GM23338 (cell line): Measurements from ENCODE around the gene RPL10A. TPM values are rescaled to one million over a fixed set of nuclear protein-coding genes. Genes with fewer than 3 reads are reported as not detected.
A peak's percentile ranks its signal among the peaks of the same experiment; 100 is the strongest.

ENCODE experiments used
- ATAC-seq: fragments of 200-7000 bp; cut with Tn5 transposase; 3 replicates; pipeline ENCODE4 v1.9.1; 2020
- DNase-seq: peaks from one replicate; pipeline ENCODE4 v3.0.0-alpha.2; 2015; ENCODE audit warnings: low spot score
- H2AFZ ChIP-seq: fragments of 200-600 bp; sonication (generic); 2 replicates; pipeline ENCODE4 v1.8.0; 2016; ENCODE audit warnings: antibody characterized with exemption, mild to moderate bottlenecking, moderate library complexity
- H3F3A ChIP-seq: fragments of 200-600 bp; sonication (generic); replicated peaks from 2 replicates; pipeline ENCODE4 v1.8.0; 2017; ENCODE audit warnings: antibody characterized with exemption, mixed run types, low read depth
- H3K27ac ChIP-seq: fragments of 200-600 bp; sonication (generic); 2 replicates; pipeline ENCODE4 v1.6.1; 2016; ENCODE audit warnings: low read depth
- H3K27me3 ChIP-seq: fragments of 200-600 bp; sonication (generic); 2 replicates; pipeline ENCODE4 v1.8.0; 2016; ENCODE audit warnings: mild to moderate bottlenecking, mixed run types, moderate library complexity; ENCODE audit not compliant: insufficient read depth
- H3K36me3 ChIP-seq: fragments of 200-600 bp; sonication (generic); 2 replicates; pipeline ENCODE4 v1.8.0; 2016; ENCODE audit warnings: mild to moderate bottlenecking; ENCODE audit not compliant: insufficient read depth
- H3K4me1 ChIP-seq: fragments of 200-600 bp; sonication (generic); 2 replicates; pipeline ENCODE4 v1.8.0; 2016; ENCODE audit warnings: mild to moderate bottlenecking, moderate library complexity; ENCODE audit not compliant: insufficient read depth
- H3K4me2 ChIP-seq: fragments of 200-600 bp; sonication (generic); 2 replicates; pipeline ENCODE4 v1.7.1; 2017; ENCODE audit warnings: mixed run types
- H3K4me3 ChIP-seq: fragments of 200-600 bp; sonication (generic); 2 replicates; pipeline ENCODE4 v1.6.1; 2016; ENCODE audit warnings: mixed run types
- H3K79me2 ChIP-seq: fragments of 200-600 bp; sonication (generic); replicated peaks from 2 replicates; pipeline ENCODE4 v1.8.0; 2017; ENCODE audit warnings: mild to moderate bottlenecking; ENCODE audit not compliant: insufficient read depth
- H3K9me2 ChIP-seq: fragments of 200-600 bp; sonication (generic); 2 replicates; pipeline ENCODE4 v1.8.0; 2017; ENCODE audit not compliant: insufficient read depth
- H4K20me1 ChIP-seq: fragments of 200-600 bp; sonication (generic); replicated peaks from 2 replicates; pipeline ENCODE4 v1.8.0; 2017; ENCODE audit warnings: mild to moderate bottlenecking; ENCODE audit not compliant: insufficient read depth
- H3K27ac Mint-ChIP-seq: 2 replicates; pipeline ENCODE4 v1.8.0; 2020; ENCODE audit warnings: inconsistent platforms, mild to moderate bottlenecking, moderate library complexity, mixed read lengths
- H3K27me3 Mint-ChIP-seq: 3 replicates; pipeline ENCODE4 v1.8.0; 2022; ENCODE audit warnings: low read depth, mild to moderate bottlenecking, moderate library complexity, mixed read lengths, inconsistent platforms; ENCODE audit not compliant: insufficient read depth, poor library complexity
- H3K36me3 Mint-ChIP-seq: 3 replicates; pipeline ENCODE4 v1.8.0; 2021; ENCODE audit warnings: low read depth, mild to moderate bottlenecking, inconsistent platforms, moderate library complexity, mixed read lengths
- H3K4me1 Mint-ChIP-seq: 3 replicates; pipeline ENCODE4 v1.8.0; 2020; ENCODE audit warnings: mild to moderate bottlenecking, inconsistent platforms, mixed read lengths
- H3K4me3 Mint-ChIP-seq: 3 replicates; pipeline ENCODE4 v1.8.0; 2021; ENCODE audit warnings: moderate library complexity, mild to moderate bottlenecking, inconsistent platforms, mixed read lengths
- H3K9me3 Mint-ChIP-seq: 3 replicates; pipeline ENCODE4 v1.8.0; 2020; ENCODE audit warnings: moderate library complexity, mild to moderate bottlenecking, inconsistent platforms, mixed read lengths
- ETS1 ChIP-seq: IDR thresholded peaks from 2 replicates; pipeline ENCODE4 v1.6.1; 2016; ENCODE audit warnings: antibody characterized with exemption
- EZH2 ChIP-seq: fragments of 200-600 bp; sonication (generic); IDR thresholded peaks from one replicate; pipeline ENCODE4 v1.8.0; 2017; ENCODE audit warnings: antibody characterized with exemption, mild to moderate bottlenecking, low read depth; ENCODE audit not compliant: unreplicated experiment
- EZH2phosphoT487 ChIP-seq: fragments of 200-600 bp; sonication (generic); IDR thresholded peaks from one replicate; pipeline ENCODE4 v1.8.1; 2018; ENCODE audit warnings: antibody characterized with exemption; ENCODE audit not compliant: unreplicated experiment
- JUNB ChIP-seq: IDR thresholded peaks from one replicate; pipeline ENCODE4 v1.6.1; 2016; ENCODE audit warnings: antibody characterized with exemption; ENCODE audit not compliant: unreplicated experiment
- NANOG ChIP-seq: IDR thresholded peaks from 2 replicates; pipeline ENCODE4 v1.6.1; 2016; ENCODE audit warnings: antibody characterized with exemption, borderline replicate concordance
- POLR2AphosphoS5 ChIP-seq: IDR thresholded peaks from 2 replicates; pipeline ENCODE4 v1.6.1; 2016; ENCODE audit warnings: antibody characterized with exemption, low read depth
- ZNF114 ChIP-seq: fragments of 250-450 bp; sonication (Bioruptor Pico); IDR thresholded peaks from 2 replicates; pipeline ENCODE4 v1.5.0; 2020; ENCODE audit warnings: mild to moderate bottlenecking, moderate library complexity
- ZNF331 ChIP-seq: fragments of 250-450 bp; sonication (Bioruptor Pico); IDR thresholded peaks from 2 replicates; pipeline ENCODE4 v1.5.0; 2020; ENCODE audit warnings: low read depth, mild to moderate bottlenecking, moderate library complexity
- polyA plus RNA-seq: library from polyadenylated mRNA; unstranded; fragments of >200 nt; fragmentation: Nextera tagmentation; extraction: Ambion mirVana; gene quantifications from 2 replicates; pipeline ENCODE4 v1.2.1, GENCODE V29; 2016
- total RNA-seq: library from RNA; depleted of rRNA; stranded (reverse); fragments of >200 nt; shearing (Covaris generic); gene quantifications from 2 replicates; pipeline ENCODE4 v1.2.3, GENCODE V29; 2014
- TF ChIP-seq, protein P1 (sequence below): IDR thresholded peaks from one replicate; pipeline ENCODE4 v1.6.1; 2018; ENCODE audit warnings: antibody characterized with exemption; ENCODE audit not compliant: unreplicated experiment
- TF ChIP-seq, protein P2 (sequence below): fragments of 250-450 bp; sonication (Bioruptor Pico); IDR thresholded peaks from 2 replicates; pipeline ENCODE4 v1.5.0; 2020; ENCODE audit warnings: mild to moderate bottlenecking, moderate library complexity

Gene RPL10A
- total and polyA plus RNA-seq, 2 experiments from 2014 or later: 730 to 1,297 TPM

DNA sequence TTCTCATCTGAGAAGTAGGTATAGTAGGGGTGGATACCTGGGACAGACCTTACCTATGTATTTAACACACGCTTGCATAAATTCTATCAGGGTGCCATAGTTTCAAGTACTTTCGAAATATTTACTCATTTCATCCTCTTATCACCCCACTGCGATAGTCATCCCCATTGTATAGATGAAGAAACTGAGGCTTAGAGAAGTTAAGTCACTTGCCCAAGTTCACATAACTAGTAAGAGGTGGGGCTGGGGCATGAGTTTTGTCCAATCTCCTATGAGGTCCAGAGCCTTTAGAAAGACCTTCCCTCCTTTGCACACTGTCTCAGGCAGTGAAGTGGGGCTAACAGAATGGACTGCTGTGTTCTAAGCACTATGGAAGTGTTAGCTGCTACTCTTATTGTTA, 38.3 kb downstream of the RPL10A start:
- DNase-seq: no peak
- no peaks in the 10 kb centered on the region for H3K36me3 ChIP-seq
- ATAC-seq: no peak
- no peaks in the 10 kb centered on the region for H3K9me3 Mint-ChIP-seq
- peaks cover 29% of the 10 kb centered on the region for H3K27me3 ChIP-seq
- H3K27me3 Mint-ChIP-seq: peaks cover 32% of the 10 kb centered on the region
- TF ChIP-seq ZNF331 (CRISPR knock-in tag) (no peak), POLR2AphosphoS5 (no peak), ETS1 (no peak)
- TF ChIP-seq, protein P1, sequence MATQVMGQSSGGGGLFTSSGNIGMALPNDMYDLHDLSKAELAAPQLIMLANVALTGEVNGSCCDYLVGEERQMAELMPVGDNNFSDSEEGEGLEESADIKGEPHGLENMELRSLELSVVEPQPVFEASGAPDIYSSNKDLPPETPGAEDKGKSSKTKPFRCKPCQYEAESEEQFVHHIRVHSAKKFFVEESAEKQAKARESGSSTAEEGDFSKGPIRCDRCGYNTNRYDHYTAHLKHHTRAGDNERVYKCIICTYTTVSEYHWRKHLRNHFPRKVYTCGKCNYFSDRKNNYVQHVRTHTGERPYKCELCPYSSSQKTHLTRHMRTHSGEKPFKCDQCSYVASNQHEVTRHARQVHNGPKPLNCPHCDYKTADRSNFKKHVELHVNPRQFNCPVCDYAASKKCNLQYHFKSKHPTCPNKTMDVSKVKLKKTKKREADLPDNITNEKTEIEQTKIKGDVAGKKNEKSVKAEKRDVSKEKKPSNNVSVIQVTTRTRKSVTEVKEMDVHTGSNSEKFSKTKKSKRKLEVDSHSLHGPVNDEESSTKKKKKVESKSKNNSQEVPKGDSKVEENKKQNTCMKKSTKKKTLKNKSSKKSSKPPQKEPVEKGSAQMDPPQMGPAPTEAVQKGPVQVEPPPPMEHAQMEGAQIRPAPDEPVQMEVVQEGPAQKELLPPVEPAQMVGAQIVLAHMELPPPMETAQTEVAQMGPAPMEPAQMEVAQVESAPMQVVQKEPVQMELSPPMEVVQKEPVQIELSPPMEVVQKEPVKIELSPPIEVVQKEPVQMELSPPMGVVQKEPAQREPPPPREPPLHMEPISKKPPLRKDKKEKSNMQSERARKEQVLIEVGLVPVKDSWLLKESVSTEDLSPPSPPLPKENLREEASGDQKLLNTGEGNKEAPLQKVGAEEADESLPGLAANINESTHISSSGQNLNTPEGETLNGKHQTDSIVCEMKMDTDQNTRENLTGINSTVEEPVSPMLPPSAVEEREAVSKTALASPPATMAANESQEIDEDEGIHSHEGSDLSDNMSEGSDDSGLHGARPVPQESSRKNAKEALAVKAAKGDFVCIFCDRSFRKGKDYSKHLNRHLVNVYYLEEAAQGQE: no peak
- no peak overlapping the region for H3K27ac ChIP-seq
- H3K9me2 ChIP-seq: no peaks in the 10 kb centered on the region
- no peaks in the 10 kb centered on the region for H3K36me3 Mint-ChIP-seq
- no peaks in the 10 kb centered on the region for H3K79me2 ChIP-seq
- H4K20me1 ChIP-seq: no peaks in the 10 kb centered on the region
- H3K4me2 ChIP-seq: peak overlapping the region; percentile 78
- H3K4me1 Mint-ChIP-seq: peaks cover 53% of the 10 kb centered on the region
- peaks cover 43% of the 10 kb centered on the region for H3K4me1 ChIP-seq
- no peak overlapping the region for H3K27ac Mint-ChIP-seq
- H3K4me3 ChIP-seq: no peak overlapping the region
- no peak overlapping the region for H2AFZ ChIP-seq
- H3K4me3 Mint-ChIP-seq: peak overlapping the region; percentile 26; the same call in 1 of the 3 replicates
- H3F3A ChIP-seq: peaks cover 17% of the 10 kb centered on the region; the same call in 1 of the 2 replicates

GRCh38 chr6:35507221-35507620, 39.0 kb downstream of the RPL10A start:
- 0 out of 2 replicates have a peak overlapping the region, but pooled peaks have one; percentile 43 for H3K4me2 ChIP-seq
- no peak overlapping the region for H3K27ac Mint-ChIP-seq
- peaks cover 32% of the 10 kb centered on the region for H3K27me3 ChIP-seq
- no peak overlapping the region for H3K4me3 ChIP-seq
- no peaks in the 10 kb centered on the region for H4K20me1 ChIP-seq
- H3K4me3 Mint-ChIP-seq: no peak overlapping the region
- DNase-seq: no peak
- no peaks in the 10 kb centered on the region for H3K9me3 Mint-ChIP-seq
- H3K4me1 ChIP-seq: peaks cover 46% of the 10 kb centered on the region
- H3K36me3 ChIP-seq: no peaks in the 10 kb centered on the region
- H3K27ac ChIP-seq: no peak overlapping the region; the same call in 1 of the 2 replicates
- H3K9me2 ChIP-seq: no peaks in the 10 kb centered on the region
- H3K36me3 Mint-ChIP-seq: no peaks in the 10 kb centered on the region
- ATAC-seq: no peak
- H2AFZ ChIP-seq: no peak overlapping the region
- H3K79me2 ChIP-seq: no peaks in the 10 kb centered on the region
- peaks cover 55% of the 10 kb centered on the region for H3K4me1 Mint-ChIP-seq
- H3F3A ChIP-seq: peaks cover 17% of the 10 kb centered on the region; the same call in 1 of the 2 replicates
- H3K27me3 Mint-ChIP-seq: peaks cover 31% of the 10 kb centered on the region
- TF ChIP-seq JUNB (no peak), EZH2 (no peak), POLR2AphosphoS5 (no peak), ZNF114 (no peak), ETS1 (no peak), EZH2phosphoT487 (no peak), NANOG (no peak)
- TF ChIP-seq, protein P2, sequence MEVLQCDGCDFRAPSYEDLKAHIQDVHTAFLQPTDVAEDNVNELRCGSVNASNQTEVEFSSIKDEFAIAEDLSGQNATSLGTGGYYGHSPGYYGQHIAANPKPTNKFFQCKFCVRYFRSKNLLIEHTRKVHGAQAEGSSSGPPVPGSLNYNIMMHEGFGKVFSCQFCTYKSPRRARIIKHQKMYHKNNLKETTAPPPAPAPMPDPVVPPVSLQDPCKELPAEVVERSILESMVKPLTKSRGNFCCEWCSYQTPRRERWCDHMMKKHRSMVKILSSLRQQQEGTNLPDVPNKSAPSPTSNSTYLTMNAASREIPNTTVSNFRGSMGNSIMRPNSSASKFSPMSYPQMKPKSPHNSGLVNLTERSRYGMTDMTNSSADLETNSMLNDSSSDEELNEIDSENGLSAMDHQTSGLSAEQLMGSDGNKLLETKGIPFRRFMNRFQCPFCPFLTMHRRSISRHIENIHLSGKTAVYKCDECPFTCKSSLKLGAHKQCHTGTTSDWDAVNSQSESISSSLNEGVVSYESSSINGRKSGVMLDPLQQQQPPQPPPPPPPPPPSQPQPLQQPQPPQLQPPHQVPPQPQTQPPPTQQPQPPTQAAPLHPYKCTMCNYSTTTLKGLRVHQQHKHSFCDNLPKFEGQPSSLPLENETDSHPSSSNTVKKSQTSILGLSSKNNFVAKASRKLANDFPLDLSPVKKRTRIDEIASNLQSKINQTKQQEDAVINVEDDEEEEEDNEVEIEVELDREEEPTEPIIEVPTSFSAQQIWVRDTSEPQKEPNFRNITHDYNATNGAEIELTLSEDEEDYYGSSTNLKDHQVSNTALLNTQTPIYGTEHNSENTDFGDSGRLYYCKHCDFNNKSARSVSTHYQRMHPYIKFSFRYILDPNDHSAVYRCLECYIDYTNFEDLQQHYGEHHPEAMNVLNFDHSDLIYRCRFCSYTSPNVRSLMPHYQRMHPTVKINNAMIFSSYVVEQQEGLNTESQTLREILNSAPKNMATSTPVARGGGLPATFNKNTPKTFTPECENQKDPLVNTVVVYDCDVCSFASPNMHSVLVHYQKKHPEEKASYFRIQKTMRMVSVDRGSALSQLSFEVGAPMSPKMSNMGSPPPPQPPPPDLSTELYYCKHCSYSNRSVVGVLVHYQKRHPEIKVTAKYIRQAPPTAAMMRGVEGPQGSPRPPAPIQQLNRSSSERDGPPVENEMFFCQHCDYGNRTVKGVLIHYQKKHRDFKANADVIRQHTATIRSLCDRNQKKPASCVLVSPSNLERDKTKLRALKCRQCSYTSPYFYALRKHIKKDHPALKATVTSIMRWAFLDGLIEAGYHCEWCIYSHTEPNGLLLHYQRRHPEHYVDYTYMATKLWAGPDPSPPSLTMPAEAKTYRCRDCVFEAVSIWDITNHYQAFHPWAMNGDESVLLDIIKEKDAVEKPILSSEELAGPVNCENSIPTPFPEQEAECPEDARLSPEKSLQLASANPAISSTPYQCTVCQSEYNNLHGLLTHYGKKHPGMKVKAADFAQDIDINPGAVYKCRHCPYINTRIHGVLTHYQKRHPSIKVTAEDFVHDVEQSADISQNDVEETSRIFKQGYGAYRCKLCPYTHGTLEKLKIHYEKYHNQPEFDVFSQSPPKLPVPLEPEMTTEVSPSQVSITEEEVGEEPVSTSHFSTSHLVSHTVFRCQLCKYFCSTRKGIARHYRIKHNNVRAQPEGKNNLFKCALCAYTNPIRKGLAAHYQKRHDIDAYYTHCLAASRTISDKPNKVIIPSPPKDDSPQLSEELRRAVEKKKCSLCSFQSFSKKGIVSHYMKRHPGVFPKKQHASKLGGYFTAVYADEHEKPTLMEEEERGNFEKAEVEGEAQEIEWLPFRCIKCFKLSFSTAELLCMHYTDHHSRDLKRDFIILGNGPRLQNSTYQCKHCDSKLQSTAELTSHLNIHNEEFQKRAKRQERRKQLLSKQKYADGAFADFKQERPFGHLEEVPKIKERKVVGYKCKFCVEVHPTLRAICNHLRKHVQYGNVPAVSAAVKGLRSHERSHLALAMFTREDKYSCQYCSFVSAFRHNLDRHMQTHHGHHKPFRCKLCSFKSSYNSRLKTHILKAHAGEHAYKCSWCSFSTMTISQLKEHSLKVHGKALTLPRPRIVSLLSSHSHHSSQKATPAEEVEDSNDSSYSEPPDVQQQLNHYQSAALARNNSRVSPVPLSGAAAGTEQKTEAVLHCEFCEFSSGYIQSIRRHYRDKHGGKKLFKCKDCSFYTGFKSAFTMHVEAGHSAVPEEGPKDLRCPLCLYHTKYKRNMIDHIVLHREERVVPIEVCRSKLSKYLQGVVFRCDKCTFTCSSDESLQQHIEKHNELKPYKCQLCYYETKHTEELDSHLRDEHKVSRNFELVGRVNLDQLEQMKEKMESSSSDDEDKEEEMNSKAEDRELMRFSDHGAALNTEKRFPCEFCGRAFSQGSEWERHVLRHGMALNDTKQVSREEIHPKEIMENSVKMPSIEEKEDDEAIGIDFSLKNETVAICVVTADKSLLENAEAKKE (CRISPR knock-in tag): no peak
